ENCODE results near the gene CASK. TPM values are rescaled to one million over a fixed set of nuclear protein-coding genes. Genes with fewer than 3 reads are reported as not detected.

CASK gene
- total and polyA plus RNA-seq, 10 donors = 4.7 to 63.7 (median 42.8) TPM

- H3K27me3 ChIP-seq (replicated peaks in 1 of 7) = peaks cover 0 to 12% (median 0%) of the 10 kb centered on the region in 7 donors
- H3K36me3 ChIP-seq = no peaks in the 10 kb centered on the region
- WGBS, 5 donors = 83 to 89% (median 86%) methylated on average over 12 of the region's 12 CpGs
- H3K27ac ChIP-seq = peak overlapping the region in 2 of 8 donors; percentile 15 to 41
- intact Hi-C loops (cut with DNase I; ENCODE audit: low total_unique reads) = no loop called here
- DNase-seq = no peak
- H3K4me1 ChIP-seq = peaks cover 0 to 43% (median 12%) of the 10 kb centered on the region in 6 donors
- H3K9me3 ChIP-seq = peaks cover 0 to 35% (median 11%) of the 10 kb centered on the region in 8 donors
- TF ChIP-seq POLR2A (IDR thresholded peaks at IDR 0.05) = no peak
- no peak for TF ChIP-seq POLR2AphosphoS5 (IDR thresholded peaks at IDR 0.05)
- no peak overlapping the region for H3K4me3 ChIP-seq
These were observed 206.4 kb downstream of the CASK start for GRCh38 chrX:41716767-41717473.

GRCh38 chrX:41716222-41716621 is 207.1 kb downstream of the CASK start:
- Histone ChIP-seq H3K9me3 (peaks cover 0 to 35% (median 11%) of the 10 kb centered on the region in 8 donors), H3K36me3 (no peaks in the 10 kb centered on the region), H3K4me3 (no peak overlapping the region), H3K27me3 (replicated peaks in 1 of 7) (peaks cover 0 to 16% (median 0%) of the 10 kb centered on the region in 7 donors), H3K4me1 (peaks cover 0 to 36% (median 11%) of the 10 kb centered on the region in 6 donors), H3K27ac (peak overlapping the region in 2 of 8 donors; percentile 15 to 41)
- intact Hi-C loops (cut with DNase I; ENCODE audit: low total_unique reads) = no loop called here
- TF ChIP-seq CTCF (IDR thresholded peaks at IDR 0.05 in 8 of 11, conservative IDR thresholded peaks at IDR 0.05 in 3 of 11) (no peak), POLR2AphosphoS5 (IDR thresholded peaks at IDR 0.05) (no peak), POLR2A (IDR thresholded peaks at IDR 0.05) (no peak)
- no peak for DNase-seq
- WGBS, 5 donors = 81 to 88% (median 87%) methylated on average over 5 of the region's 5 CpGs

- Histone ChIP-seq H3K4me1 (peaks cover 5 to 30% (median 12%) of the 10 kb centered on the region in 6 donors), H3K36me3 (no peaks in the 10 kb centered on the region), H3K27me3 (replicated peaks in 1 of 7) (peaks cover 0 to 9% (median 0%) of the 10 kb centered on the region in 7 donors), H3K27ac (no peak overlapping the region), H3K4me3 (no peak overlapping the region), H3K9me3 (no peaks in the 10 kb centered on the region)
- DNase-seq = no peak
- no peak for TF ChIP-seq POLR2A (IDR thresholded peaks at IDR 0.05)
- TF ChIP-seq POLR2AphosphoS5 (IDR thresholded peaks at IDR 0.05) = no peak
- TF ChIP-seq CTCF (IDR thresholded peaks at IDR 0.05 in 8 of 11, conservative IDR thresholded peaks at IDR 0.05 in 3 of 11) = no peak
- WGBS, 5 donors = 63 to 100% (median 92%) methylated on average over 5 of the region's 5 CpGs
- intact Hi-C loops (cut with DNase I; ENCODE audit: low total_unique reads) = no loop called here
These were observed 212.2 kb downstream of the CASK start for GRCh38 chrX:41711021-41711667.

- H3K4me1 ChIP-seq = peaks cover 15 to 54% (median 28%) of the 10 kb centered on the region in 6 donors
- H3K9me3 ChIP-seq = no peaks in the 10 kb centered on the region
- intact Hi-C loops (cut with DNase I; ENCODE audit: low total_unique reads) = no loop called here
- H3K4me3 ChIP-seq = no peak overlapping the region
- no peak overlapping the region for H3K27ac ChIP-seq
- peaks cover 0 to 6% (median 0%) of the 10 kb centered on the region in 7 donors for H3K27me3 ChIP-seq (replicated peaks in 1 of 7)
- WGBS, 5 donors = 48 to 86% (median 55%) methylated on average over 3 of the region's 3 CpGs
- TF ChIP-seq POLR2AphosphoS5 (IDR thresholded peaks at IDR 0.05) (no peak), POLR2A (IDR thresholded peaks at IDR 0.05) (no peak), CTCF (IDR thresholded peaks at IDR 0.05 in 8 of 11, conservative IDR thresholded peaks at IDR 0.05 in 3 of 11) (no peak)
- no peaks in the 10 kb centered on the region for H3K36me3 ChIP-seq
- no peak for DNase-seq
These were observed 214.9 kb downstream of the CASK start for GRCh38 chrX:41708486-41708885.
